GM21447 (cell line): ENCODE measurements around the gene FBXW12.
"Not testable (repeated sequence)": the region's sequence is repeated elsewhere in the genome, so short reads cannot be mapped to it uniquely, and the experiment has no call there.

Source experiments
- ATAC-seq: cut with Tn5 transposase; IDR thresholded peaks from one replicate; pipeline ENCODE4 v1.9.1; 2021; ENCODE audit not compliant: unreplicated experiment

Gene FBXW12, protein sequence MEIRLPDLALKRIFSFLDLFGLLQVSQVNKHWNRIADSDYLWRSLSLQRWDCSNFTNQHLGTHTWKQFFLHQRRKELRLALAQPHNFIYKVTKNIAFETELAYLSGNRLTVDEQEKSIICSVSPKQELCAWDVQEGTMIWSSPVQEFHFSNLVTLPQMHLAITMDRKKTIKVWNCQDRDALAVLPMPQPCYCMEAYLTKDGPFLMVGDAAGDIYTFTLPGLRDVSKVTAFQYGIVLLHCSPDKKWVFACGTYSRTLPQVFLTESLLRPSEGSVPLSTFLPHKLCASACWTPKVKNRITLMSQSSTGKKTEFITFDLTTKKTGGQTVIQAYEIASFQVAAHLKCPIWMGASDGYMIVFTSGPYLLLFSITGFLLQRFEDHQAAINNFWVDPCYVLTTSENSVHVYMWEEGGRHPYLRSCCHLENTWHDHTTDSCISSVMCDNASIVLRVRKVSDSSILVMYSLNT

DNA sequence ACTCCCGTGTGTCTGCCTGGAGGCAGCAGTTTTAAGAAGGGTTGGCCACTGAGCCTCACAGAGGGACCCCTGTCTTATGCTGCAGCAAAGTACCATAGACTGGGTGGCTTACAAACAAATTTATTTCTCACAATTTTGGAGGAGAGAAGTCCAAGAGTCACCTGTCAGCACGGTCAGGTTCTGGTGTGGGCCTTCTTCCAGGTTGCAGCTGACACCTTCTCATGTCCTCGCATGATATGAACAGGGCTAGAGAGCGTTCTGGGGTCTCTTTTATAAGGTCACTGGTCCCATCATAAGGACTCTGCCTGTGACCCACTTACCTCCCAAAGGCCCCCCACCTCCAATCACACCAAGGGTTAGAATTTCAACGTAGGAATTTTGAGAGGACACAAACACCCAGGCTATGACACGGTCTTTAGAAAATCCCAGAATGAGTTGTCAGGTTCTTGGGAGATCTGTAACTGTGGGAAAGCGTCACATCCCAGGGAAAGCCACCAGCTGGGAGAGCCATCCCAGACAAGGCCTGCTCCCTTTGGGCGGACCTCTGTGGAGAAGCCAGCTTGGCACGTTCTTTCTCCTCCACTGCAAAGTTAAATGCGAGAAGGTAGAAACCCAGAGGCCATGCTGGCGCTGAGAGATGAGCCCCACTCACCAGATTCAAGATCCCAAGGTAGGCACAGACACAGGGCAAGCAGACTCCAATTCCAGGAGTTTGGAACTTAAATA, at the start of gene FBXW12:
Gene FBXW12, plus strand, starts transcription at position 569 of the 726 bp plus-strand sequence. CDS start 549 bp downstream, outside the sequence.
- ATAC-seq, result no peak

DNA sequence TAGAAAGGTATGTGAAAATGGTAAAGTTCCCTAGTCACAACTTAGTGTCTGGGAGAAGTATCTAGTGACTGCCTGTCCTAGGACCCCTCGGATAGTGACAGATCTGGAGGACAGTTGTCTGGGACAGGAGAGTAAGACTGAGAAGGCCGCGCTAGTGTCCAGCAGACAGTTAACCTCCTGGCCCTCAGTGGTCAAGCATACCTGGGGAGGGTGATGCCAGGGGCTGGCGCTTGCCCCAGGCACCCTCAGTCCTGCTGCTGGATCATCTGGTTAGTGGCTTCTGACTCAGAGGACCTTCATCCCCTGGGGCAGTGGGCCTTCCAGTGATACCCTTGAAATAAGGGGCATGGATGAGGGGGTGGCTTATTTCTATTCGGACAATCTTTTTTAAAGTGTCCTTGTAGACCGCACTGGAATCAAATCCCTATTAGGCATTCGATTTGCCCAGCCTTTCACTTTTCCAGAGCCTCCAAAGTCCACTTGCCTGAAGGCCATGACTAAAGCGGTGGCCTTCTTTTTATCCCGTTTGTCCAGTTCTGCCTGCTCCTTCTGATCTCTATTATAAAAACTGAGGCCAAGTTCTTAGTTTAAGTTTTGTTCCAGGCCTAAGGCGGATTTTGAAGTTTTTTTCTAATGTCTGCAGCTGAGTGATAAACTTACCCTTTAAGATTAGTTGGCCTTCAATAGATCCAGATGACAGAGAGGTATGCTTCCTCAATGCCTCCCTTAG, 40.1 kb upstream of the FBXW12 start:
- ATAC-seq, result not testable (repeated sequence)

DNA sequence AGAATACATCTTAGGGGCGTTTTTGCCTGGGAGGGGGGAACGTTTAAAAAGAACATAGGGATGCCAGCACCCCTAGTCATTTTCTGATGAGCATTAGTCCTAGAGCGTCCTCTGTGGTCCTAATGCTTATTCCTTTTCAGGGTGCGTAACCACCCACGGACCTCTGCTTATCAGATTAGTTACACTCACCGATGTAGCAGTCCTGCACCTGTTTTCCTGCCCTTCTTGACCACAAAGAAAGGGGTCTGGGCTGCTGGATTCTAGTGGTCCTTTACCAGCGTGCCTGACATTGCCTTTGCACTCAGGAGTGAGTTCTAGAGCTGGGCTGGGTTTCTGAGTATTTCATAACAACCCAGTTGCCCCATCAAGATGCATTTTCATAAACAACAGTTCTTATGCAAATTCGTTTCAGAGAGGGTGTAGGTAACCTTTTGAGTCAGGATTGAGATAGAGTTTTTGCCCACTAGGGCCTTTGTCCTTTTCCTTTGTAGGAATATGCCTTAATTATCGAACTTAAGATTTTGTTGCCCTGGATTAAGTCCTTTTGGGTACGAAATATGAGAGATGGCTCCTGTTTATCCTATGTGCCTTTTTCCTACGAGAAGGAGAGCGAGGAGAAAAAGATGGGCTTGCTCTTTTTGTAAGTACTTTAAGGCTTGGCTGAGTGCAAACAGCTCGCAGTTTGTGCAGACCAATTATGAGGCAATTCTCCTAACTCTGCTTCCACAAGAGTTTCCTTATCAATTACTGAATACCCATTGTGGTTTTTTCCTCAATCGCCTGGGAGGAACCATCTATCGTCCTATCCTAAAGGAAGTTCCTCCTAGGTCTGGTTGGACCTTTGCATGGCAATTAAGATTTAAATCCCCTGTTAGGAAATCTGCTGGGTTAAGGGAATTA, 38.4 kb upstream of the FBXW12 start, which contains the start of gene SPINK8:
Gene SPINK8, minus strand, starts transcription at position 316 of the 900 bp plus-strand sequence. CDS start 5,320 bp downstream, outside the sequence.
- not testable (repeated sequence) for ATAC-seq

DNA sequence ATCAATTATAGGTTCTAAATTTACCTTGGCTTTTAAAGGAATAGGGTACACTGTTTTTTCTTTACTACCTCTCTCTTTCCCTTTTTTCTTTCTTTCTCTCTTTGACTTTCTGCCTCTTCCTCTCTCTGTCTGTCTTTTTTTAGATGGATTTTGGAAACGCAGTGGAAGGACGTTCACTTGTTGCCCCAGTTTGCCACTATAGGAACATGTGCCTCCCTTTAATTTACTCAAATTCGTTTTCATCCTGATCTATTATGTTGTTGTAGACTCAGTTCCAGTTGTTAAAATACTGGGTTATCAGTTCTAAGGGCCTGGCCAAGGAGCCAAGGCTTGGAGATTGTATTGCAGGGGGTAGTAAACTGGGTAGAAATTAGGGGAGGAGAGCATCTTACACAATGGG, 37.4 kb upstream of the FBXW12 start:
- ATAC-seq, result no peak

DNA sequence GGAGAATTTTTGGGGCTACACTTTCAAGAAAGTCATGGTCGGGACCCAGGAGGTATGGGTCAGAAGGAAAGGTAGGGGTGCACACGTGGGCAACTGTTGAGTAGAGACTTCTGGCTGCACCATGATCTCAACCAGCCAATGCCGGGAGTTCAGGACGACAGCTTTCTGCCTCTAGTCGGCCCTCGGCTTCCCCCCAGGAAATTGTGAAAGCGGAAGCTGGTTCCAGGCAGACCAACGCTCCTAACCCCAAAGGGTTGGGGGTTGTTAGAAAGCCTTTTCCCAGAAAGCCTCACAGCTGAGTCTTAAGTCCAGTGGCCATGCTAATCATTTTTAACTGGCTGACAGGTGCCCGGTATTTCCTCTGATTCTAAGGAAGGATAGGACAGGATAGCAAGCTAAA, 36.7 kb upstream of the FBXW12 start:
- ATAC-seq, result not testable (repeated sequence)

DNA sequence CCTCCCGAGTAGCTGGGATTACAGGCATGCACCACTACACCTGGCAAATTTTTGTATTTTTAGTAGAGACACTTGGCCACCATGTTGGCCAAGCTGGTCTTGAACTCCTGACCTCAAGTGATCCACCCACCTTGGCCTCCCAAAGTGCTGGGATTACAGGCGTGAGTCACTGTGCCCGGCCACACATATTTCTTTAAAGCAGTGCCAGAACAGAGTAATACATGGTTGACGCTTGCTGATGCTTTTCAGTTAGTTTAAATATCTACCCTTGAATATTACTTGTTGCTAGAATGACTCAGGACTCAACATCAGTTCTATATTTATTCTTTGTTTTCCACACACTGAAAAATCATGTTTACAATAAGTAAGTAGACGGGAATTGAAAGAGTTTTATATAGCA, 34.5 kb upstream of the FBXW12 start:
- not testable (repeated sequence) for ATAC-seq

DNA sequence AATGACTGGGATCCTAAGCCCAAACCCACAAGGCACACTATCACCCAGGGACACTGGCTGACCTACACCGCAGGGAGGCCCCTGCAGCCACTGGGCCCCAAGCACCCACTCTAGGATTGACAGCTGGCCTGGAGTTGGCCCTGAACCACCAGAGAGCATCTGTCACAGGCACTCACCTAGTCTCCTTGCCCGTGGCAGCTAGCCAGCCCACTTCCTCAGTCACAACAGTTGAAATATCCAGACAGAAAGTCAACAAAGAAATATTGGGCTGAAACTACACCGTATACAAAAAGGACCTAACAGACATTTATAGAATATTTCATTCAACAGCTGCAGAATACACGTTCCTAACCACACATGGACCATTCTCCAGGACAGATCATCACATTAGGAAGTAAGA, 33.4 kb upstream of the FBXW12 start:
- ATAC-seq, result no peak

DNA sequence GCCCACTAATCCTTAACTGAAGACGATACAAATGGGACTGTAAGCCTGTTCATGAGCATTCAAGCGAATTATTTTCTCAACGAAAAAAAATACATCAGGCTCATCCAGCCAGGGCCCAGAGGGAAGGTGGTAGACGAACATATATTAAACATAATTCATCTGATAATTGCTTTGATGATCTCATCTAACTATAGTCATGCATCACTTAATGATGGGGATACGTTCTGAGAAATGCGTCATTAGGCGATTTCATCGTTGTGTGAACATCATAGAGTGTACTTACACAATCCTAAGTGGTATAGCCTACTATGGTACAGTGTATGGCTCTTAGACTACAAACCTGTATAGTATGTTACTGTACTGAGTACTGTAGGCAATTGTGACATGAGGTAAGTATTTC, 28.6 kb upstream of the FBXW12 start:
- ATAC-seq, result no peak

DNA sequence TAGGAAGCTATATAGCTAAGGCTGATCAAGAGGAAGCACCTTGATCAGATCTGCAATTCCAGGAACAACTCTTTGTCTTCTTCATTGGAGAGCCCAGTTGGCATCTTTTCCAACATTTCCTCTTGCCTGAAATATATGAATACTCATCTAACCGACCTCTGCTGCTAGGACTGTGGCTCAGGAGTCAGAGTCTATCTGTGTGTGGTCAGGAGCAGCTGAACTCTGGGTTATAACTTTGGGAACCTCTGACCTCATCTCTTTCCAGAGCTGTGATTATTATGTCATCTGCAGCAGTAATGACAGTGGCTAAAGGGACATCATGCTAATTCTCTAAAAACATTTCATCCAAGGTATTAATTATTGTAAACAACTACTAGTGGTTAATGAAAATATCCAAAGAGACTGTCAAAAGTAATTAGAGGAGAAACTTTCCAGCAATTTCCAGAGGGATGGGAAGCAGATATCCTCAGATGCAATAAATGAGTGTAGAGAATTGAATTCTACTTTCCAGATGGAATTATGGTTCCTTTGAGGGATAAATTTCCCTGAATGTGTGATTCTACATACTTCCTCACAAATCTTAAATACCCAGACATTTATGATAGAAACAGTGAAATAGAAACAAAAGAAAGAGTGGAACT, 27.0 kb upstream of the FBXW12 start:
- no peak for ATAC-seq

DNA sequence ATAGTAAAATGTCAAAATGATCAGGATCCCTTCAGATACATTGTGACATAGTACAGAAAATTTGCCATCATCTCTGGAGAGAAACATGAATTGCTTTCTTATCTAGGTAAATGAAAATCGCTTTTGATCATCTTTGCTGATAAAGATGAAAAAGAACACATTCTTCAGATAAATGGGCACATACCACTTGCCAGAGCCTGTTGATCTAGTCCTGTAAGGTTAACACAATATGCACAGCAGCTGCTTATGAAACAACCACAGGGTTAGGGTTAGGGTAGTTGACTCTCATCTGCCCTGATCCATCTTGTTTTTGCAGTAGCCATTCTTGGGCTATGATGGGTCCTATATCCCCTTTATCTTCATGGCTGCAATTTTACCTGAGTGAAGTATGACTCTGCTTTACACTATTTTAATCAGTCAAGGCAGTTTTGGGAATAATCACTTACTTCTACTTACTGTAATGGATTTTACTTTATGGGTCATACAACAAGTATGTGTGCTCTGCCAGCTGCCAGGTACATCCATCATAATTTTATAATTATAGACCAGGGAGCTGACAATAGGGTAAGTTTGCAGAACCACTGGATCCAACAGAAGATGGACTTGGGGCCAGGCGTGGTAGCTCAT, 26.0 kb upstream of the FBXW12 start:
- ATAC-seq, result no peak

DNA sequence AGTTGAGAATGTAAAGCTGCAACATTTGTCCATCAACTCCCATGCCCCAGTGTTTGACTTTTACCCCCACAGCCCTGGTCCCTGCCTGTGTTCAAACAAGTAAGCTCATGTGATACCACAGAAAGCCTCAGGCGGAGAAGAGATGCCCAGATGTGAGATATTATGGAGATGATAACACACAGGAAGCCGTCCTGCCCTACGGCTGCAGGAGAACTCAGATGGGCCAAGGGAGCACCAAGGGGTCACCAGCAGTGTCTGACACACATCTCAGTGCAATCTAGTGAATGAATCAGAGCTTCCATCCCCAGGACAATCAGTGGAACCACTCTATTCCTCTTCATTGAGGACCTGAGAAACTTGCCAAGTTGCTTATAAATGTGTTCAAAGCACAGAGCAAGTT, 24.5 kb upstream of the FBXW12 start:
- no peak for ATAC-seq

DNA sequence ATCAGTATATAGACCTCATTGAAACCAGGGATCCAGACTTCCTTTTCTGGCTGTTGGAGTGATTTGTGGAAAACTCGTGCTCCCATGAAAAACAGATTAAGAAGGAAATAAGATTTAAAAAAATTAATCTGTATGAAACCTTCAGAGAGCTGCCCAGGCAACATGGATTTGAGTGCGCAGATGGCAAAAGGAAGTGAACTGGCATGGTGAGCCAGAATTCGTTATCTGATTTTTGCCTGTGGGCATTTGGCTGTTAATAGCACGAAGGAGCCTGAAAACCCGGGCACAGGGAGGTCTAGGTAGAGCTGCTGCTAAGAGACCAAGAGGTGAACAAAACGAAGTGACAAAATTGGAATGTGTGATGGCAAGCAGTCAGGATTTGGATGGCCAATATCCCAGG, 19.5 kb upstream of the FBXW12 start:
- ATAC-seq, result no peak

DNA sequence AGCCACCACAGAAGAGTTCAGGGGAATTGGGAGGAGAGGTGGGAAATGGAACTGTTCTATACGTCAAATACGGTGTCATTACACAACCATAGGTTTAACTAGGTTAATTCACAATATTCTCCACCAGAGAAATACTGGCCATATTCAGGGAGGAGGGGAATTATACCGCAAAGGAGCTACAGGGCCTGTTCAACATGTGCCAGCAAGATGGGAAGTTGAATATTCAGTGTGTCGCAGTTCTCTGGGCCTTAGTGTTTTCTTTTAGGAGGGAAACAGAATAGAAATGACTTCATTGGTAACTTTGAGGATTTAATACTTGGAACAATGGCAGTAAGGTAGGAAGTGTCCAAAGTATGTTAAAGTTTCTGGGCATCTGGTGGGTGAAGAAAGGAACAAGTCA, 18.0 kb upstream of the FBXW12 start:
- ATAC-seq, result no peak

DNA sequence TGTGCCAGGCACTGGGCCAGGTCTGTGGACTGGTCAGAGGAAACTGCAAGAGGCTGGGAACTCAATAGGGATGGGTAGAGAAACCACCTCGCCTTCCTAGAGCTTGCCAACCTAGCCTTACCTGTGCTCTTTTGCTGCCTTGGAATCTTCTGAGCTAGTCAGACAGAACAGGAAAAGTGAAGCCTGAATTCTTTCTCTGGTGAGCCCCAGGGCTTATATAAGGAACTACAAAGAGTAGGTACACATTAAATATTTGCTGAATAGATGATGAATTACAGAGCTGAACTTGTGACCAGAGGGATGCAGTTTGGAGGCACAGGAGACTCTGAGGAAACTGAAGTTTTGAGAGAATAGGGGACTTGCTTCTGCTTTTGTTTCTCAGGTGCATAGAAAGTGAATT, 15.6 kb upstream of the FBXW12 start:
- no peak for ATAC-seq

DNA sequence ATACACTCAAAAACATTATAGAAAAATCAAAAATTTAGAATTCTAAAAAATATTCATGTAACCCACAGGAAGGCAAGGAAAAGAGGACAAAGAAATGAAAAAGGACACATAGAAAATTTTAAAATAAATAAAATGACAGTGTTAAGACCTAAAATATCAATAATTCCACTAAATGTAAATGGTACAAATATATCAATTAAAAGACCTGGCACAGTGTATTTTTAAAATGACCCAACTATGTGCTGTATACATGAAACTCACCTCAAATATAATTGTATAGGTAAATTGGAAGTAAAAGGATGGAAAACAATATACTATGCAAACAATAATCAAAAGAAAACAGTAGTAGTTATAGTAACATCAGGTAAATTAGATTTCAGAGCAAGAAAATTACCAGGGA, 10.1 kb upstream of the FBXW12 start:
- no peak for ATAC-seq

DNA sequence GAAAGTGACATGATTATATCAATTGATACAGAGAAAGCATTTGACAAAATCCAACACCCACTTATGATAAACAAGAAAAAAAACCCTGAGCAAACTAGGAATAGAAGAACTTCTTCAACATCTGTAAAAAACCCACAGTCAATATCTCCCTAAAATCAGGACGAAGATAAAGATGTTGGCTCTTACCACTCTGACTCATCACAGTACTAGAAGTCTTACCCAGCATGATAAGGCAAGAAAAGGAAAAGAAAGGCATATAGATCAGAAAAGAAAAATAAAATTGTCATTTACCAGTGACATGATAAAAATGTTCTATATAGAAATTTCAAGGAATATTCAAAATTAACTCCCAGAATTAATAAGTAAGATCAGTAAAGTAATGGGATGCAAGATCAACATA, 7.2 kb upstream of the FBXW12 start:
- ATAC-seq, result no peak

DNA sequence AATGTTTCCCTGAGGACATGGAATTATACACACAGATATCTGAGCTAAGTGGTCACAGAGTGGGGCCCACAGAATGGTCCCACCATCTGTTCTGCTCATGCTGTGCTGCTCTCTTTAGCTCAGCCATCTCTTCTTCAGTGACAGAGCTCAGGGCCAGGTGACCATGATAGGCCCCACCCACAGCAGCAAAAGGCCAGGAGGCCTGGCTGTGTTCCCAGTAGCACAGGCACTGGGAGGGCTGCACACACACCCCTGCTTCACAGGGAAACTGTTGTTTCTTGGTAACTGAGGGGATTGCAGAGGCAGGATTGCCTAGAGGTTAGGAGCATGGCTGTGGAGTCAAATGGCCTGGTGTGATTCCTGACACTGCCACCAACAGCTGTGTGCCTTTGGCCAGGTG, 4.8 kb upstream of the FBXW12 start:
- no peak for ATAC-seq

DNA sequence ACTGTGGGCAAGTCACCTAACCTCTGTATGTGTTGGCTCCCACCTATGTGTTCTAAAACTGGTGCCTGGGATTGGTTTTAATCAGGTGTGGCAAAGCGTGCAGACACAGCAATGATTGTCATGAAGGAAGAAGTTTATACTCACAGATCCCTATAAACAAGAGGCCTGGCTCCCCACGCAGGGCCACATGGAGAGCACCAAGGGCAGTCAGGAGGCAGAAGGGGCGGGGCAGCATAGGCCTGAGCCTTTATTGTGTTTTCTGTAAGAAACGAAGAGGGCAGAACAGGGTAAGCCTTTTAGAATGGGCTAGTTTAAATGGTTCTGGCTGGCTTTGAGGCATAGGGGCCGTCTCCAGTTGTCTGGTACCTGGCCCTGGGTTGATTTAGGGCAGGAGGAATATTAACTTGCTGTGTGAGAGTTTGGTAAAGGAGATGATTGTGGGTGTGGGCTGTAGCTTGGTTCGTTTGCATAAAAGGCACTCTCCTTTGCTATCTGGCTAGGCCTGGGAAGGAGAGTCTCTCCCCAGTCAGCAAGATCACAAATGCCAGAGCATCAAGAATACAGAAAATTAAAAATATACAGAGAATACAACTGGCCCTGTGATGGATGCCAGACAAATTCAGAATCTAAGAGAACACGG, 2.2 kb upstream of the FBXW12 start:
- ATAC-seq, result no peak

DNA sequence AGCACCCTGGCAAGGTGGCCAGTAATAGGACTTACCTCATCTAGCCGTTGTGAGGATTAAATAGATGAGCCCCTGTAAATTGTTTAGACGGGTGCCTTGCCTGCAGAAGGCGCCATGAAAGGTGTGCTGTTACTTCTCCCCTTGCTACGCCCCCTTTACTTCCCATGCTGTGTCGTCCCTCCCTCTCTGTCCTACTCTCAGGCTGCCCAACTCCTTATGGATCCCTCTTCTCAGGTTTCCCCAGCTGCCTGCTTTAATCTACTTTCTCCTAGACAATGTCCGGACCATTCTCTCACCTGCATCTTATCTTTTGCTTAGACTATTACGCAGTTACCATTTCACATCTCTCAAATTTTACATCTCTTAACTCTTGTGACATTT, 1.7 kb upstream of the FBXW12 start:
- ATAC-seq, result no peak
